Lower lobe of right lung (tissue), 2 donors: ENCODE measurements around the gene DDX20. TPM values are rescaled to one million over a fixed set of nuclear protein-coding genes. Genes with fewer than 3 reads are reported as not detected.

ENCODE experiments used
- ATAC-seq, 2 donors: fragments of 200-7000 bp; cut with Tn5 transposase; one replicate each; pipeline ENCODE4 v1.9.1; 2020 to 2022; ENCODE audit warnings: mild to moderate bottlenecking in 2 of 2, moderate library complexity in 2 of 2
- DNase-seq: peaks from one replicate; pipeline ENCODE4 v3.0.0-alpha.2; 2020
- H3K27ac ChIP-seq: fragments of 200-600 bp; one replicate; pipeline ENCODE4 v1.8.0; 2022
- H3K27me3 ChIP-seq: fragments of 200-600 bp; one replicate; pipeline ENCODE4 v1.8.0; 2022; ENCODE audit warnings: low read depth
- H3K36me3 ChIP-seq: fragments of 200-600 bp; one replicate; pipeline ENCODE4 v1.8.0; 2022; ENCODE audit warnings: mild to moderate bottlenecking
- H3K4me1 ChIP-seq: fragments of 200-600 bp; one replicate; pipeline ENCODE4 v1.8.0; 2022
- H3K4me3 ChIP-seq: fragments of 200-600 bp; one replicate; pipeline ENCODE4 v1.8.0; 2022; ENCODE audit warnings: mild to moderate bottlenecking
- H3K9me3 ChIP-seq: fragments of 200-600 bp; one replicate; pipeline ENCODE4 v1.8.0; 2022
- CTCF ChIP-seq: fragments of 200-600 bp; IDR thresholded peaks from one replicate; pipeline ENCODE4 v1.8.0; 2022; ENCODE audit warnings: antibody characterized with exemption, mild to moderate bottlenecking
- intact Hi-C: fragments of 100-400 bp; cut with DNase I; formaldehyde crosslinking; loops from one replicate; pipeline ENCODE4 v1.11.0; 2022
- total RNA-seq: library from RNA; stranded (reverse); fragmentation: NEBNext Ultra II Directional; extraction: Animal tissue kit (Norgen Biotek cat#: 25700); gene quantifications from one replicate; pipeline ENCODE4 v1.2.1, GENCODE V29; 2021
- donor health status: DM: no; HTN: yes; CAD: no; lungs with severe emphysema.

DDX20 gene
- total RNA-seq, 1 donor from 2014 or later, result 11.4 TPM

GRCh38 chr1:111736548-111737215 lies 19.0 kb upstream of the DDX20 start:
- Histone ChIP-seq H3K4me1 (peaks cover 58% of the 10 kb centered on the region), H3K4me3 (no peak overlapping the region), H3K27me3 (no peaks in the 10 kb centered on the region), H3K27ac (no peak overlapping the region), H3K36me3 (no peaks in the 10 kb centered on the region), H3K9me3 (no peaks in the 10 kb centered on the region)
- intact Hi-C loops, result no loop called here
- ATAC-seq (no peak), DNase-seq (no peak)
- TF ChIP-seq CTCF, result no peak

GRCh38 chr1:111737216-111738132 lies 18.2 kb upstream of the DDX20 start:
- peaks cover 58% of the 10 kb centered on the region for H3K4me1 ChIP-seq
- H3K27ac ChIP-seq, result peak overlapping the region; percentile 90
- ATAC-seq, result no peak
- DNase-seq, result no peak
- H3K36me3 ChIP-seq, result no peaks in the 10 kb centered on the region
- H3K4me3 ChIP-seq, result peak overlapping the region; percentile 77
- no peak for TF ChIP-seq CTCF
- intact Hi-C loops, result no loop called here
- no peaks in the 10 kb centered on the region for H3K9me3 ChIP-seq
- no peaks in the 10 kb centered on the region for H3K27me3 ChIP-seq

GRCh38 chr1:111738133-111738435 lies 17.6 kb upstream of the DDX20 start:
- peaks cover 52% of the 10 kb centered on the region for H3K4me1 ChIP-seq
- no peak for ATAC-seq
- H3K27me3 ChIP-seq, result no peaks in the 10 kb centered on the region
- no peaks in the 10 kb centered on the region for H3K9me3 ChIP-seq
- peak overlapping the region; percentile 77 for H3K4me3 ChIP-seq
- no peaks in the 10 kb centered on the region for H3K36me3 ChIP-seq
- no peak for DNase-seq
- intact Hi-C loops, result no loop called here
- peak overlapping the region; percentile 90 for H3K27ac ChIP-seq
- TF ChIP-seq CTCF, result no peak

- peak; percentile 82 to 87 for ATAC-seq
- DNase-seq, result peak; percentile 81
- Histone ChIP-seq H3K27ac (peak overlapping the region; percentile 90), H3K4me1 (peaks cover 47% of the 10 kb centered on the region), H3K27me3 (no peaks in the 10 kb centered on the region), H3K36me3 (no peaks in the 10 kb centered on the region), H3K9me3 (no peaks in the 10 kb centered on the region), H3K4me3 (peak overlapping the region; percentile 77)
- TF ChIP-seq CTCF, result no peak
- intact Hi-C loops, result no loop called here
Observed at GRCh38 chr1:111738436-111739193, 17.1 kb upstream of the DDX20 start.

- Histone ChIP-seq H3K27me3 (no peaks in the 10 kb centered on the region), H3K9me3 (no peaks in the 10 kb centered on the region), H3K4me3 (peak within 1 kb of the TSS; percentile 77), H3K27ac (peak within 1 kb of the TSS; percentile 90), H3K36me3 (no peaks in the 10 kb centered on the region), H3K4me1 (peaks cover 40% of the 10 kb centered on the region)
- ATAC-seq, result peak; percentile 94
- no peak for TF ChIP-seq CTCF
- DNase-seq, result peak; percentile 92
- intact Hi-C loops, result no loop called here
Observed at GRCh38 chr1:111739194-111739924, 16.3 kb upstream of the DDX20 start, which contains the start of gene INKA2. TSS of gene INKA2 (minus strand) at chr1:111739395. CDS start at chr1:111739242, 153 bp downstream.
